Smooth muscle cell (in vitro differentiated cells): Measurements from ENCODE around the gene GPRC5B. TPM values are rescaled to one million over a fixed set of nuclear protein-coding genes. Genes with fewer than 3 reads are reported as not detected.

ENCODE experiments used
- DNase-seq: peaks from one replicate; lab custom pipeline; 2025; ENCODE audit not compliant: unreplicated experiment; lab: John Stamatoyannopoulos, UW
- H2AFZ ChIP-seq: fragments of 200-600 bp; sonication (generic); 2 replicates; pipeline ENCODE4 v1.6.0; 2016; ENCODE audit warnings: antibody characterized with exemption, low read depth, mild to moderate bottlenecking
- H3F3A ChIP-seq: fragments of 200-600 bp; sonication (generic); 2 replicates; pipeline ENCODE4 v1.6.0; 2017; ENCODE audit warnings: antibody characterized with exemption, low read depth
- H3K27ac ChIP-seq: fragments of 200-600 bp; sonication (generic); 2 replicates; pipeline ENCODE4 v1.5.1; 2016; ENCODE audit warnings: low read depth, mild to moderate bottlenecking
- H3K27me3 ChIP-seq: fragments of 200-600 bp; sonication (generic); 2 replicates; pipeline ENCODE4 v1.6.1; 2016; ENCODE audit warnings: low read depth, mild to moderate bottlenecking
- H3K36me3 ChIP-seq: fragments of 200-600 bp; sonication (generic); 2 replicates; pipeline ENCODE4 v1.5.1; 2016; ENCODE audit warnings: low read depth
- H3K4me1 ChIP-seq: fragments of 200-600 bp; sonication (generic); 2 replicates; pipeline ENCODE4 v1.5.1; 2016; ENCODE audit warnings: low read depth
- H3K4me2 ChIP-seq: fragments of 200-600 bp; sonication (generic); 2 replicates; pipeline ENCODE4 v1.6.0; 2016; ENCODE audit warnings: mild to moderate bottlenecking
- H3K4me3 ChIP-seq: fragments of 200-600 bp; sonication (generic); 2 replicates; pipeline ENCODE4 v1.5.1; 2016; ENCODE audit warnings: mild to moderate bottlenecking
- H3K79me2 ChIP-seq: fragments of 200-600 bp; sonication (generic); 2 replicates; pipeline ENCODE4 v1.6.0; 2016; ENCODE audit warnings: low read depth, mild to moderate bottlenecking
- H3K9ac ChIP-seq: fragments of 200-600 bp; sonication (generic); 2 replicates; pipeline ENCODE4 v1.6.0; 2016; ENCODE audit warnings: low read depth
- H3K9me3 ChIP-seq: fragments of 200-600 bp; sonication (generic); replicated peaks from 2 replicates; pipeline ENCODE4 v1.5.1; 2016; ENCODE audit warnings: low read depth
- H4K20me1 ChIP-seq: fragments of 200-600 bp; sonication (generic); 2 replicates; pipeline ENCODE4 v1.6.0; 2016; ENCODE audit warnings: low read depth
- CTCF ChIP-seq: fragments of 200-600 bp; sonication (generic); IDR thresholded peaks from 2 replicates; pipeline ENCODE4 v1.5.1; 2017; ENCODE audit warnings: borderline replicate concordance, mild to moderate bottlenecking, antibody characterized with exemption; ENCODE audit not compliant: insufficient read depth, poor library complexity, severe bottlenecking
- WGBS: methylation state at CpG from one replicate; pipeline ENCODE4 v1.1.7; 2016; ENCODE audit warnings: low lambda C conversion rate; 5-methylcytosine and 5-hydroxymethylcytosine counted together
- polyA plus RNA-seq: library from polyadenylated mRNA; unstranded; fragments of >200 nt; fragmentation: Nextera tagmentation; extraction: Ambion mirVana; gene quantifications from 2 replicates; pipeline ENCODE4 v1.2.1, GENCODE V29; 2016
- total RNA-seq: library from RNA; depleted of rRNA; stranded (reverse); fragments of >200 nt; gene quantifications from 2 replicates; pipeline ENCODE4 v1.2.3, GENCODE V29; 2014

Gene GPRC5B
- total and polyA plus RNA-seq, 2 experiments from 2014 or later: 7.8 to 18.9 TPM

GRCh38 chr16:19829844-19830692 lies 54.6 kb downstream of the GPRC5B start:
- 93% methylated on average over 9 of the region's 9 CpGs for WGBS
- no peaks in the 10 kb centered on the region for H3K36me3 ChIP-seq

GRCh38 chr16:19824216-19824615 lies 60.4 kb downstream of the GPRC5B start:
- DNase-seq: no peak
- Histone ChIP-seq H3K4me2 (no peak overlapping the region), H3K79me2 (no peaks in the 10 kb centered on the region), H3K9me3 (no peaks in the 10 kb centered on the region), H3K4me3 (no peak overlapping the region), H3F3A (no peaks in the 10 kb centered on the region), H3K9ac (no peak overlapping the region), H2AFZ (no peak overlapping the region), H3K27me3 (no peaks in the 10 kb centered on the region), H3K27ac (no peak overlapping the region), H3K36me3 (no peaks in the 10 kb centered on the region), H3K4me1 (no peaks in the 10 kb centered on the region), H4K20me1 (no peaks in the 10 kb centered on the region)
- no peak for TF ChIP-seq CTCF
- WGBS: 95% methylated on average over 5 of the region's 5 CpGs

More at GRCh38 chr16:19829844-19830692, 54.6 kb downstream of the GPRC5B start:
- Histone ChIP-seq H3F3A (no peaks in the 10 kb centered on the region), H3K4me2 (no peak overlapping the region), H3K9me3 (no peaks in the 10 kb centered on the region), H3K9ac (no peak overlapping the region), H3K4me3 (no peak overlapping the region), H3K27ac (no peak overlapping the region), H4K20me1 (no peaks in the 10 kb centered on the region), H3K79me2 (no peaks in the 10 kb centered on the region), H2AFZ (no peak overlapping the region), H3K27me3 (no peaks in the 10 kb centered on the region), H3K4me1 (no peaks in the 10 kb centered on the region)
- no peak for DNase-seq
- no peak for TF ChIP-seq CTCF

- DNase-seq: no peak
Observed at GRCh38 chr16:19823322-19823721, 61.3 kb downstream of the GPRC5B start.

More at GRCh38 chr16:19823322-19823721, 61.3 kb downstream of the GPRC5B start:
- H4K20me1 ChIP-seq: no peaks in the 10 kb centered on the region
- no peak overlapping the region for H3K4me2 ChIP-seq
- no peak for TF ChIP-seq CTCF
- no peak overlapping the region for H3K4me3 ChIP-seq
- no peaks in the 10 kb centered on the region for H3K79me2 ChIP-seq
- H3K9me3 ChIP-seq: no peaks in the 10 kb centered on the region
- H3F3A ChIP-seq: no peaks in the 10 kb centered on the region
- no peak overlapping the region for H2AFZ ChIP-seq
- H3K9ac ChIP-seq: no peak overlapping the region
- H3K4me1 ChIP-seq: no peaks in the 10 kb centered on the region
- 98% methylated on average over 6 of the region's 6 CpGs for WGBS
- no peak overlapping the region for H3K27ac ChIP-seq
- H3K27me3 ChIP-seq: no peaks in the 10 kb centered on the region
- H3K36me3 ChIP-seq: no peaks in the 10 kb centered on the region
